Esophagus squamous epithelium (tissue), 5 donors: ENCODE results near the gene TSEN15. TPM values are rescaled to one million over a fixed set of nuclear protein-coding genes. Genes with fewer than 3 reads are reported as not detected.
A peak's percentile ranks its signal among the peaks of the same experiment; 100 is the strongest.

ENCODE experiments used
- DNase-seq: peaks from one replicate; lab custom pipeline; 2025; lab: John Stamatoyannopoulos, UW
- H3K27ac ChIP-seq, 4 donors: fragments of 200-600 bp; sonication (generic); one replicate each; pipeline ENCODE4 v1.5.1; 2016 to 2019; ENCODE audit warnings: mild to moderate bottlenecking in 1 of 4
- H3K27me3 ChIP-seq, 4 donors: fragments of 200-600 bp; sonication (generic); 1 replicate in 3 of 4; 2 replicates in 1 of 4; pipeline versions ENCODE4 v1.5.1 to v1.6.0; 2017 to 2021; ENCODE audit warnings: antibody characterized with exemption in 1 of 4
- H3K36me3 ChIP-seq, 3 donors: fragments of 200-600 bp; sonication (generic); one replicate each; pipeline ENCODE4 v1.5.1; 2016 to 2019
- H3K4me1 ChIP-seq, 3 donors: fragments of 200-600 bp; sonication (generic); one replicate each; pipeline ENCODE4 v1.5.1; 2017 to 2019
- H3K4me3 ChIP-seq, 4 donors: fragments of 200-600 bp; sonication (generic); 1 replicate in 3 of 4; 2 replicates in 1 of 4; pipeline ENCODE4 v1.5.1; 2016 to 2019; ENCODE audit warnings: mild to moderate bottlenecking in 2 of 4, moderate library complexity in 1 of 4
- H3K9me3 ChIP-seq, 3 donors: fragments of 200-600 bp; sonication (generic); one replicate each; pipeline ENCODE4 v1.5.1; 2016 to 2019
- CTCF ChIP-seq, 6 experiments: fragments of 450-650 bp in 4 of 6; fragments of 200-600 bp in 2 of 6; sonication (generic) in 2 of 6; IDR thresholded peaks; one replicate each; pipeline ENCODE4 v1.5.1; 2016 to 2019; ENCODE audit warnings: antibody characterized with exemption in 6 of 6, mild to moderate bottlenecking in 4 of 6, moderate library complexity in 4 of 6
- POLR2A ChIP-seq, 4 donors: fragments of 450-650 bp; IDR thresholded peaks; one replicate each; pipeline ENCODE4 v1.6.1; 2017; ENCODE audit warnings: antibody characterized with exemption in 4 of 4, mild to moderate bottlenecking in 4 of 4, moderate library complexity in 3 of 4
- WGBS, 2 donors: methylation state at CpG; one replicate each; pipeline ENCODE4 v1.1.5; 2018; 5-methylcytosine and 5-hydroxymethylcytosine counted together
- intact Hi-C: fragments of 100-400 bp; cut with DNase I; formaldehyde crosslinking; loops from one replicate; pipeline ENCODE4 v1.15.0; 2022
- total RNA-seq, 4 donors: library from RNA; depleted of rRNA; stranded (reverse); fragments of >200 nt; gene quantifications; one replicate each; pipeline ENCODE4 v1.1.0, GENCODE V29; 2016
- donor health status: DM: yes; HTN: yes; CAD: no.

The TSEN15 gene
- total RNA-seq, 4 donors from 2014 or later: 16.5 to 25.4 (median 22.0) TPM

GRCh38 chr1:184075055-184076029, 23.8 kb downstream of the TSEN15 start:
- Histone ChIP-seq H3K9me3 (no peaks in the 10 kb centered on the region), H3K27me3 (no peaks in the 10 kb centered on the region), H3K27ac (peak overlapping the region in 3 of 4 donors; percentile 4 to 57 (median 48)), H3K4me1 (peaks cover 0 to 20% (median 0%) of the 10 kb centered on the region in 3 donors), H3K4me3 (no peak overlapping the region), H3K36me3 (peaks cover 0 to 13% (median 0%) of the 10 kb centered on the region in 3 donors)
- WGBS, 2 donors: 43 to 58% methylated on average over 4 of the region's 4 CpGs
- TF ChIP-seq POLR2A (IDR thresholded peaks at IDR 0.05) (no peak), CTCF (IDR thresholded peaks at IDR 0.05) (peak; percentile 34 to 81 (median 66))
- DNase-seq: no peak
- intact Hi-C loops: loop anchor here (5.0 to 10.0 kb wide), 2 partner anchors 147 to 589 kb away; no protein-coding TSS in a partner anchor

- Histone ChIP-seq H3K4me1 (peaks cover 0 to 20% (median 0%) of the 10 kb centered on the region in 3 donors), H3K27ac (peak overlapping the region in 1 of 4 donors; percentile 15), H3K27me3 (no peaks in the 10 kb centered on the region), H3K36me3 (no peaks in the 10 kb centered on the region), H3K9me3 (no peaks in the 10 kb centered on the region), H3K4me3 (no peak overlapping the region)
- intact Hi-C loops: loop anchor here (5.0 to 10.0 kb wide), 2 partner anchors 144 to 586 kb away; no protein-coding TSS in a partner anchor
- WGBS, 2 donors: 68 to 74% methylated on average over 2 of the region's 2 CpGs
- TF ChIP-seq CTCF (IDR thresholded peaks at IDR 0.05): no peak
- TF ChIP-seq POLR2A (IDR thresholded peaks at IDR 0.05): no peak
- DNase-seq: no peak
These were observed 27.2 kb downstream of the TSEN15 start for GRCh38 chr1:184078564-184079249.

- Histone ChIP-seq H3K36me3 (no peaks in the 10 kb centered on the region), H3K9me3 (no peaks in the 10 kb centered on the region), H3K4me1 (peaks cover 0 to 15% (median 0%) of the 10 kb centered on the region in 3 donors), H3K4me3 (no peak overlapping the region), H3K27ac (no peak overlapping the region), H3K27me3 (no peaks in the 10 kb centered on the region)
- DNase-seq: no peak
- intact Hi-C loops: no loop called here
- no peak for TF ChIP-seq CTCF (IDR thresholded peaks at IDR 0.05)
- TF ChIP-seq POLR2A (IDR thresholded peaks at IDR 0.05): no peak
These were observed 28.8 kb downstream of the TSEN15 start for GRCh38 chr1:184080309-184080708.

- DNase-seq: no peak
- 64 to 88% methylated on average over 5 of the region's 5 CpGs for WGBS, 2 donors
- TF ChIP-seq CTCF (IDR thresholded peaks at IDR 0.05): no peak
These were observed 31.2 kb downstream of the TSEN15 start for GRCh38 chr1:184082541-184083415.

More at GRCh38 chr1:184082541-184083415, 31.2 kb downstream of the TSEN15 start:
- H3K36me3 ChIP-seq: no peaks in the 10 kb centered on the region
- no peaks in the 10 kb centered on the region for H3K27me3 ChIP-seq
- H3K4me3 ChIP-seq: no peak overlapping the region
- intact Hi-C loops: no loop called here
- H3K27ac ChIP-seq: no peak overlapping the region
- H3K9me3 ChIP-seq: no peaks in the 10 kb centered on the region
- peaks cover 0 to 5% (median 0%) of the 10 kb centered on the region in 3 donors for H3K4me1 ChIP-seq
